ENCODE data around the gene ZBTB8OS. TPM values are rescaled to one million over a fixed set of nuclear protein-coding genes. Genes with fewer than 3 reads are reported as not detected.

ZBTB8OS gene
- total and polyA plus RNA-seq, 2 of the 8 experiments (the other 6 are each of a cell fraction or from before 2014, with no cell fraction given): 68.0 to 74.2 TPM

- CTCF ChIA-PET (ENCODE audit: partially characterized antibody): interaction anchor here (0.7 to 1.1 kb wide), 3 partner anchors 16 to 73 kb away, joined by 3 to 4 read pairs (median 3); no protein-coding TSS in a partner anchor
- TF ChIP-seq TBP (IDR thresholded peaks at IDR 0.05; ENCODE audit: low read depth, low read length) (no peak), RBBP5 (IDR thresholded peaks at IDR 0.05; ENCODE audit: borderline replicate concordance, low read depth, low read length) (no peak), TCF12 (IDR thresholded peaks at IDR 0.05; ENCODE audit: low read depth, low read length) (no peak), SIX5 (IDR thresholded peaks at IDR 0.05; ENCODE audit: low read depth, low read length) (no peak), SIRT6 (IDR thresholded peaks at IDR 0.05; ENCODE audit: low read length) (no peak), KDM5A (IDR thresholded peaks at IDR 0.05; ENCODE audit: low read length) (no peak), NRF1 (IDR thresholded peaks at IDR 0.05; ENCODE audit: low read depth, low read length) (no peak), RXRA (IDR thresholded peaks at IDR 0.05; ENCODE audit: insufficient read depth, low read depth, low read length) (no peak), CBX5 (IDR thresholded peaks at IDR 0.05; ENCODE audit: low read depth, low read length) (no peak), EGR1 (IDR thresholded peaks at IDR 0.05; ENCODE audit: borderline replicate concordance, low read depth, low read length) (no peak), HDAC2 (IDR thresholded peaks at IDR 0.05; ENCODE audit: borderline replicate concordance in 1 of 2, low read depth in 2 of 2, low read length in 2 of 2) (no peak), RFX5 (IDR thresholded peaks at IDR 0.05; ENCODE audit: borderline replicate concordance, low read depth, low read length) (no peak), PHF8 (conservative IDR thresholded peaks at IDR 0.05; ENCODE audit: low read depth, low read length) (no peak), BCL11A (IDR thresholded peaks at IDR 0.05; ENCODE audit: low read depth in 2 of 2, low read length in 2 of 2) (no peak)
Measured at GRCh38 chr1:32580348-32581017, 69.9 kb downstream of the ZBTB8OS start.

More at GRCh38 chr1:32580348-32581017, 69.9 kb downstream of the ZBTB8OS start:
- Histone ChIP-seq H2BK20ac (ENCODE audit: low read length) (no peak overlapping the region), H2BK120ac (replicated peaks; ENCODE audit: low read depth, low read length) (no peak overlapping the region), H3K14ac (ENCODE audit: insufficient read length) (no peak overlapping the region), H3K18ac (ENCODE audit: extremely low read depth, low read length) (no peak overlapping the region), H4K91ac (replicated peaks; ENCODE audit: insufficient read length, low read length) (no peak overlapping the region), H4K8ac (ENCODE audit: extremely low read depth, insufficient read depth, low read length) (no peak overlapping the region), H3K4ac (replicated peaks; ENCODE audit: insufficient read length, low read depth, low read length) (no peak overlapping the region), H2BK15ac (ENCODE audit: low read length) (no peak overlapping the region), H3K23ac (ENCODE audit: insufficient read length) (no peak overlapping the region), H3K36me3 (ENCODE audit: control insufficient read depth in 2 of 4, insufficient read depth in 4 of 4, low read length in 3 of 4) (no peaks in the 10 kb centered on the region), H2BK5ac (ENCODE audit: low read depth, low read length) (no peak overlapping the region), H4K5ac (ENCODE audit: insufficient read length, low read depth, low read length) (no peak overlapping the region), H3K27me3 (replicated peaks in 1 of 4; ENCODE audit: control insufficient read depth in 3 of 4, extremely low read depth in 1 of 4, insufficient read depth in 3 of 4, low read length in 3 of 4) (no peaks in the 10 kb centered on the region), H3K27ac (ENCODE audit: low read depth, low read length) (no peak overlapping the region), H3K9ac (replicated peaks in 1 of 4; ENCODE audit: extremely low read depth in 1 of 4, low read depth in 3 of 4, low read length in 3 of 4) (no peak overlapping the region), H3K9me3 (ENCODE audit: insufficient read depth in 2 of 2, low read depth in 1 of 2, low read length in 1 of 2) (no peaks in the 10 kb centered on the region), H3K79me1 (ENCODE audit: low read depth, low read length) (no peaks in the 10 kb centered on the region), H2AFZ (ENCODE audit: low read length) (no peak overlapping the region), H3K4me1 (replicated peaks in 1 of 4; ENCODE audit: control insufficient read depth in 3 of 4, insufficient read depth in 4 of 4, low read length in 3 of 4) (no peaks in the 10 kb centered on the region), H2AK5ac (ENCODE audit: low read depth, low read length) (no peak overlapping the region), H4K20me1 (replicated peaks in 1 of 2; ENCODE audit: control insufficient read depth in 1 of 2, insufficient read depth in 2 of 2, low read length in 2 of 2) (no peaks in the 10 kb centered on the region), H3K23me2 (ENCODE audit: low read depth, low read length) (no peaks in the 10 kb centered on the region), H3K56ac (replicated peaks; ENCODE audit: insufficient read length, low read depth, low read length) (no peak overlapping the region), H3K79me2 (ENCODE audit: control insufficient read depth in 1 of 2, insufficient read depth in 2 of 2, low read length in 2 of 2) (no peaks in the 10 kb centered on the region), H2BK12ac (ENCODE audit: low read depth, low read length) (no peak overlapping the region), H3K4me2 (ENCODE audit: insufficient read depth in 1 of 2, low read depth in 2 of 2, low read length in 2 of 2) (no peak overlapping the region), H3K4me3 (ENCODE audit: extremely low read depth in 1 of 4, insufficient read depth in 2 of 4, low read depth in 3 of 4, low read length in 4 of 4) (no peak overlapping the region)
- no peak for FAIRE-seq
- 87% methylated on average over 10 of the region's 10 CpGs; no CpG with 5 or more reads in 1 of the 2 experiments for WGBS, 2 experiments (ENCODE audit: extremely low coverage in 1 of 2, insufficient coverage in 1 of 2, insufficient read length in 1 of 2, insufficient replicate concordance in 2 of 2, low coverage in 1 of 2, low lambda C conversion rate in 2 of 2, missing lambda C conversion rate in 1 of 2)
- no peak for DNase-seq (ENCODE audit: low read depth in 1 of 2, low spot score in 2 of 2)
- POLR2A ChIA-PET (ENCODE audit: partially characterized antibody): no interaction called here

Measured in H1 (cell line).